GM08714 (cell line): Measurements from ENCODE around the gene TLR5.

ENCODE experiments used
- H3K4me3 ChIP-seq: fragments of 200-500 bp; sonication (Bioruptor generic); 2 replicates; pipeline ENCODE4 v1.5.1; 2014; ENCODE audit warnings: mild to moderate bottlenecking, low read length, inconsistent platforms
- ZNF274 ChIP-seq: IDR thresholded peaks from 2 replicates; pipeline ENCODE4 v1.6.1; 2012; ENCODE audit warnings: mild to moderate bottlenecking, low read depth, low read length

Gene TLR5

GRCh38 chr1:223161321-223161720, 18.3 kb upstream of the TLR5 start:
- no peak for TF ChIP-seq ZNF274
- no peak overlapping the region for H3K4me3 ChIP-seq

DNA sequence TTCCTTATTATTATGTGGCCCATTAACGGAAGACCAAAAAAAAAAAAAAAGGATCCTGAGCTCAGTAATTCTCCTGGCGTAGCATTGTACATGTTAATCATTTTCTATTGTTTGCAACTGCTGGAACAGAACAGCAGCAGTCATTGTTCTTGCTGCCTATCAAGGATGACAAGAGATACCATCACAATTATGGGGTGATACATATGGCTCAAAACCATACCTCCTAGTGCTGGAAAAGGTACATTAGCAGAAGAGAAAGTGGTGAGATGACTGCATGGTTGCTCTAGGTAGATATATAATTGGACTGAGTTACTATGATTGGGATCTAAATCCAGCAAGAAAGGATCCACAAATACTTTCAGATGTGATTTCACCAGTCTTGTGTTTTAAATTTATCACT, 13.3 kb upstream of the TLR5 start:
- TF ChIP-seq ZNF274, result no peak
- no peak overlapping the region for H3K4me3 ChIP-seq

- no peak overlapping the region for H3K4me3 ChIP-seq
- TF ChIP-seq ZNF274, result no peak
Observed at GRCh38 chr1:223155153-223155552, 12.1 kb upstream of the TLR5 start.

DNA sequence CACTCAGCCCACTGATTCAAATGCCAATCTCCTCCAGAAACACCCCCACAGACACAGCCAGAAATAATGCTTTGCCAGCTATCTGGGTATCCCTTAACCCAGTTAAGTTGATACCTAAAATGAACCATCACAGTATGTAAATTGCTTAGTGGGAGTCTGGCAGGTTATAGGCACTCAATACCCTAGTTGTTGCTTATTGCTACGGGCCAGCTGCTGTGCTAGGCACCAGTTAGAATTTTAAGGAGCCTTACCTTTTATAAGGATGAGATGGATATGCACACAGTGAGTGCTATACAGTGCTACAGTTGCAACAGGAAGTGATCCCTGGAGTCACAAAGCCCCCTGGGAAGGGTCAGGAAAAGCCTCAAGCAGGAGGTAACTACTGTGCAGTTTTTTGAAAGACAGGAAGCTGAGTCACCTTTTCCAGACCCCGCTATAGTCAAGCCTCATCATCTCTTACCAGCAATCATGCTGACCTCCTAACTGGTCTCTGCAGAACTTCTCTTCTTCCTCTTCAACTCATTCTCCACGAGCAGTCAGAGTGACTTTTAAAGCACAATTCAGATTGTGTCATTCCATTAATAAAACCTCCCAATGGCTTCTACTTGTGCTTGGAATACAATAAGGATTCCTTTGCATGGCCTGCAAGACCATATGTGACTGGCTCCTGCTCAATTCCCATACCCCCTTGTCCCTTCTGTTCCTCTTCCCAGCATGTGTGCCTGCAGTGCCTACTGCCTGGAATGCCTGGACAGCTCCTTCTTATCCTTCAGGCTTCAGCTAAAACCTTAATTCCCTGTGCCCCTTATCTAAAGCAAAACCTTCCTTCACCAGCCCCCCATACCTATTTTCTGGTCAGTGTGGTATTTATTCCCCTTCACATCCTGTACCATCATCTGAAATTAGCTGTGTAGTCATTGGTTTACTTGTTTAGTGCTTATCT, 10.4 kb upstream of the TLR5 start:
- H3K4me3 ChIP-seq, result no peak overlapping the region
- no peak for TF ChIP-seq ZNF274

DNA sequence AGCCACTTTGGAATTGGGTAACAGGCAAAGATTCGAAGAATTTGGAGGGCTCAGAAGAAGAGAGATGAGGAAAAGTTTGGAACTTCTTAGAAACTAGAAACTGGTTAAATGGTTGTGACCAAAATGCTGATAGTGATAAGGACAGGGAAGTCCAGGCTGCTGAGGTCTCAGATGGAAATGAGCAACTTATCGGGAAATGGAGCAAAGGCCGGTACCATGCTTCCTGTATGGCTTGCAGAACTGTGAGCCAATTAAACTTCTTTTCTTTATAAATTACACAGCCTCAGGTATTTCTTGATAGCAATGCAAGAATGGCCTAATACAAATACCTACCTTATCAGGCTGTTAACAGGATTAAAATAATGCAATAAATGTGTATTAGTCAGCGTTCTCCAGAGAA, 9.4 kb upstream of the TLR5 start:
- no peak for TF ChIP-seq ZNF274
- H3K4me3 ChIP-seq, result no peak overlapping the region

DNA sequence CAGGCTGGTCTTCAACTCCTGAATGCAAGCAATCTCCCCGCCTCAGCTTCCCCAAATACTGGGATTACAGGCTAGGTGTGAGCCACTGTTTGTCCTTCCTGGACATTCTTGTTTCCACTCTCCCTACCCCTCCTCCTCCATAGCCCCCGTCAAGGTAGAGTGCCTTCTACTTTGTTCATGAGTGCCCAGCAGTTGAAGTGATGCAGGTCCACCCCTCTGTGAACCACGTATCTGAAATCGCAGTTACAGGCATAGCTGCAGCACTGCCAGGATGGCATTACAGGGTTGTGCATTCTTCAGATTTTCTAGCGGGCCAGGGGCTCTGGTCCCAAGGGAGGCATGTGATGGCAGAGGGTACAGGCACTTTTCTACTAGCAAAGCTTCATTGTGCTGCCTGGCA, 7.4 kb upstream of the TLR5 start:
- no peak for TF ChIP-seq ZNF274
- H3K4me3 ChIP-seq, result no peak overlapping the region

GRCh38 chr1:223147873-223148272, 4.8 kb upstream of the TLR5 start:
- TF ChIP-seq ZNF274, result no peak
- H3K4me3 ChIP-seq, result no peak overlapping the region

DNA sequence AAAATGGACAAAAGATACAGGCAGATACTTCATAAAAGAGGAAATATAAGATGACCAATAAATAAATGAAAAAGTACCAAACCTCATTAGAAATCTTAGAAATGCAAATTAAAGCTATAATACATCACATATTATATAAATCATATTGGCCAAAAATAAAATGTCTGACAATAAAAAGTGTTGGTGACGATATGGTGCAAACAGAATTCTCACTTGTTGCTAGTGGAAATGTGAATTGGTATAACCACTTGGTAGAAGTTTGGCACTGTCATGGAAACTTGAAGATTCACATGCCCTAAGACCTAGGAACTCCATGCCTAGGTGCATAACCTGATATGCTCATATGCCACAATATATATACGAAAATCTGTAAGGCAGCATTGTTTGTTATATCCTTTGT, 4.4 kb upstream of the TLR5 start:
- no peak for TF ChIP-seq ZNF274
- H3K4me3 ChIP-seq, result no peak overlapping the region

GRCh38 chr1:223146745-223147144, 3.7 kb upstream of the TLR5 start:
- TF ChIP-seq ZNF274, result no peak

DNA sequence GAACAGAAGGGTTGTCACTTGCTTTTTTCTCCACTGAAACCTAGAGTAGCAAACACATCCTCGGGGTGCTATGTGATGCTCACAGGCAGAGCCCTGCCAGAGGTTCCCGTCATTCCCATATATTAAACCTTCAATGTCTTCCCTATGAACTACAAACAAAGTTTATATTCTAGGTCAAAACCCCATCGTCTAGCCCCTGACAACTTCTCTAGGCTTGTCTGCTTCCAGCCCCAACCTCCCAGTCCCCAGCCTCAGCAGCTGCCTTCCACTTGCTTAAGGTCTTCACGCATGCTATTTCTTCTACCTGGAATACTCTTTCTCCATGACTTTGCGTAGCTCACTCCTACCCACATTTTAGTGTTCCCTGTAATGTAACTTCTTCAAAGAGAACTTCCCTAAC, 1.9 kb upstream of the TLR5 start:
- TF ChIP-seq ZNF274, result no peak

More at GRCh38 chr1:223146745-223147144, 3.7 kb upstream of the TLR5 start:
- no peak overlapping the region for H3K4me3 ChIP-seq

GRCh38 chr1:223144431-223144830, 1.4 kb upstream of the TLR5 start:
- no peak for TF ChIP-seq ZNF274
- no peak overlapping the region for H3K4me3 ChIP-seq

More for the DNA sequence above, 1.9 kb upstream of the TLR5 start:
- no peak overlapping the region for H3K4me3 ChIP-seq

DNA sequence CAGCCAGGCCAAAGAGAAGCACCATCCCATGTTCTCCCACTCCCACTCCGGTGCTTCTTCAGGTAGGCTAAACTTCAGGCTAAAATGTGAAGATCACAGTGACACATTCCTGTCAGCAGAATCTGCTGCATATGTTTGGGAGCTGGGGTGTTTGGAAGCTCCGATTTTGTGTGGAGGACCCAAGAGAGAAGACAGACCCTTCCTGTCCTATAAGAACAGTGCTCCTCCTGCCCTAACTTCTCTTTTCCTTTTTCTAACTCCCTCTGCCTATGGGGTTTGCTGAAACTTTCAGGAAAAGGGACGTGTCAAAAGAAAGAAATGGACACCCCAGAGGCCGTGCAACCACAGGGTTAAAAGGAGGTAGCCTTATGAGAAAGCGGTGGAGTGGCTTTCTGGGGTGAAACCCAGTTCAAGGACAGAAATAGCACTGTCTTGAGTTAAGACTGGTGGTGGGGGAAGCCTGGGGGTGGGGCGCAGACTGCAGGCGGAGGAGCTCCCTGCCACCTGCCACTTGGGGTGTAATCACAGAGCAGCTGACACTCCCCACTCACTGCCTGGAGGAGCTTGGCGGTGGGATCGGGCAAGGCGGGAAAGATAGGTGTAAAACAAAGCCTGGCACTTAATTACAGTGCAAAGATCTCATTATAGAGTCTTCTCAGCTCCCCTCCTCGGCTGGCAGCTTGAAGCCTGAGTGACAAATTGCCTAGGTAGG, 645 bp upstream of the TLR5 start:
- peak overlapping the region; percentile 34; the same call in 1 of the 2 replicates for H3K4me3 ChIP-seq
- TF ChIP-seq ZNF274, result no peak

- no peak overlapping the region for H3K4me3 ChIP-seq
- TF ChIP-seq ZNF274, result no peak
Observed at GRCh38 chr1:223142269-223142668, 779 bp downstream of the TLR5 start.

DNA sequence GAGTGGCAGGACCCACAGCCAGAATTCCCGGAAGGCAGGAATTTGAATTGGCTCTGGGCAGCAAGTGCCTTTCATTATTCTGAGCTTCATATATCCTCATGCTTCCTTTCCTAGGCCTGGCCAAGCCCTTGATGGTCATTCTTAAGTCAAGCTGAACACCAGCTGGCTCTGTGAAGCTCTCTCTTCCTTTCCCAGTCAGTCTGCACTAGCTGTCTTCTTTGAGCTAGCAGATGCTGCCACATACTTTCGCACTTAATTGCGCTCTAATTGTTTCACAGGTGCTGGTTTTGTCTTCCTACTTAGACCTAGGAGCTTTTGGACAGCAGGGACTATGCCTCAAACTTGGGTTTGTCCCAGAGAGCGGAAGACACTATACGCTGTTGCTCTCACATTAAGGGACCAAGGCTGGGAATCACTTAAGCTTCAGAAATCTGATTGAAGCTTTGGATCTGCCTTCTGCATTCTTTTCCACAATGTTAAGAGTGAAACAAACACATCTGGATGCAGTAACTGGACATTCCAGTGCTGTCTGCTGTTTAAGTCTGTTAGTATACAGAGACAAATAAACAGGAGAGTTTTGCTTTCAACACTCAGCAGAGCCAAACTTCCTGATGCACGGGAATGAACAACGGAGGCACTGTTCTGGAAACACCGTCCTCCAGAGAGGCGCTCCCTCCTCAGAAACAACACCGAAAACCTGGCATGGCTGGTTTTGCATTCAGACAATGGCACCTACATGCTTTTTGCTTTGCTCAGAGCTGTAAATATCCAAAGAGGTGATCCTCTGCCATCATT, 2.2 kb downstream of the TLR5 start:
- H3K4me3 ChIP-seq, result no peak overlapping the region
- TF ChIP-seq ZNF274, result no peak
